ENCODE data around the gene HOMER2.

The HOMER2 gene

DNA sequence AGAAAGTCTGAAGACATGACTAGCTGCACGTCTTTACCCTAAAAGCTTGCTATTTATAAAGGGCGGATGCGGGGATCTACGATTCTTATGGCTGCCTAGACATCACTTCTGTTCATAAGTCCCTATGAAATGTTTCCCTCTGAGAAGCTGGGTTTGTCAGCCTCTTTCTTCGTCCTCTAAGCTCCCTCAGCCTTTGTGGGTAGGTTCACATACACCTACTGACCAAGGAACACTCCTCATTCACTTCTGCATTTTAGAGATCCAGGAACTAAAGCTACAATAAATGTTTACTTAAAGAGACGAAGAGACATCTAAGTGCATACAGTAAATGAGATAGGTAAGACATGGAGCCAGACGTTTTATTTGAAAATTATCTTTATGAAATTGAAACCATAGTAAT lies 16.8 kb upstream of the HOMER2 start:
- Histone ChIP-seq H3K9me3 (ENCODE audit: insufficient read depth, low read depth, low read length) (no peaks in the 10 kb centered on the region), H3K9me2 (replicated peaks; ENCODE audit: low read depth, low read length) (no peaks in the 10 kb centered on the region), H3K79me2 (ENCODE audit: insufficient read depth, low read length) (no peaks in the 10 kb centered on the region), H3F3A (ENCODE audit: low read depth) (no peaks in the 10 kb centered on the region), H3K4me3 (ENCODE audit: low read length, poor library complexity, severe bottlenecking) (no peak overlapping the region), H3K36me3 (ENCODE audit: insufficient read depth, low read length) (no peaks in the 10 kb centered on the region), H3K4me2 (ENCODE audit: low read depth, low read length, poor library complexity, severe bottlenecking) (no peak overlapping the region), H4K20me1 (ENCODE audit: insufficient read depth, low read length, poor library complexity, severe bottlenecking) (no peaks in the 10 kb centered on the region), H3K4me1 (ENCODE audit: insufficient read depth, low read length, poor library complexity, severe bottlenecking) (no peaks in the 10 kb centered on the region), H2AFZ (ENCODE audit: low read length) (no peak overlapping the region), H3K27me3 (ENCODE audit: insufficient read depth, low read length, poor library complexity, severe bottlenecking) (no peaks in the 10 kb centered on the region), H3K9ac (ENCODE audit: low read depth, low read length, poor library complexity, severe bottlenecking) (no peak overlapping the region)
- TF ChIP-seq, protein P1, sequence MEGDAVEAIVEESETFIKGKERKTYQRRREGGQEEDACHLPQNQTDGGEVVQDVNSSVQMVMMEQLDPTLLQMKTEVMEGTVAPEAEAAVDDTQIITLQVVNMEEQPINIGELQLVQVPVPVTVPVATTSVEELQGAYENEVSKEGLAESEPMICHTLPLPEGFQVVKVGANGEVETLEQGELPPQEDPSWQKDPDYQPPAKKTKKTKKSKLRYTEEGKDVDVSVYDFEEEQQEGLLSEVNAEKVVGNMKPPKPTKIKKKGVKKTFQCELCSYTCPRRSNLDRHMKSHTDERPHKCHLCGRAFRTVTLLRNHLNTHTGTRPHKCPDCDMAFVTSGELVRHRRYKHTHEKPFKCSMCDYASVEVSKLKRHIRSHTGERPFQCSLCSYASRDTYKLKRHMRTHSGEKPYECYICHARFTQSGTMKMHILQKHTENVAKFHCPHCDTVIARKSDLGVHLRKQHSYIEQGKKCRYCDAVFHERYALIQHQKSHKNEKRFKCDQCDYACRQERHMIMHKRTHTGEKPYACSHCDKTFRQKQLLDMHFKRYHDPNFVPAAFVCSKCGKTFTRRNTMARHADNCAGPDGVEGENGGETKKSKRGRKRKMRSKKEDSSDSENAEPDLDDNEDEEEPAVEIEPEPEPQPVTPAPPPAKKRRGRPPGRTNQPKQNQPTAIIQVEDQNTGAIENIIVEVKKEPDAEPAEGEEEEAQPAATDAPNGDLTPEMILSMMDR (conservative IDR thresholded peaks at IDR 0.05; ENCODE audit: low read length) = no peak
- no peak for TF ChIP-seq EZH2phosphoT487 (IDR thresholded peaks at IDR 0.05; ENCODE audit: borderline replicate concordance)

DNA sequence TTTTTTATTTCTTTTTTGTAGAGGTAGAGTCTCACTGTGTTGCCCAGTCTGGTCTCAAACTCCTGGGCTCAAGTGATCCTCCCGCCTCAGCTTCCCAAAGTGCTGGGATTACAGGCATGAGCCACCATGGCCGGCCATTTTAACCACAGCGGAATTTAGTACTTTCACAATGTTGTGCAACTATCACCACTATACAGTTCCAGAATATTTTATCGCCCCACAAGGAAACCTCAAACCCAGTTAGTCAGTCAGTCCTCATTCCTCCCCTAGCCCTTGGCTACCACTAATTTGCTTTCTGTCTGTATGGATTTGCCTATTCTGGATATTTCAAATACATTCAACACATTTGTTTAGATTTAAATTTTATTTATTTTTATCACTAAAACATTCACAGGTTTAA lies 15.5 kb upstream of the HOMER2 start:
- no peaks in the 10 kb centered on the region for H3K9me3 ChIP-seq (ENCODE audit: insufficient read depth, low read depth, low read length)
- H3K36me3 ChIP-seq (ENCODE audit: insufficient read depth, low read length) = no peaks in the 10 kb centered on the region
- no peaks in the 10 kb centered on the region for H4K20me1 ChIP-seq (ENCODE audit: insufficient read depth, low read length, poor library complexity, severe bottlenecking)
- H3K9ac ChIP-seq (ENCODE audit: low read depth, low read length, poor library complexity, severe bottlenecking) = no peak overlapping the region
- no peaks in the 10 kb centered on the region for H3K79me2 ChIP-seq (ENCODE audit: insufficient read depth, low read length)
- no peak overlapping the region for H3K4me3 ChIP-seq (ENCODE audit: low read length, poor library complexity, severe bottlenecking)
- no peaks in the 10 kb centered on the region for H3K9me2 ChIP-seq (replicated peaks; ENCODE audit: low read depth, low read length)
- H3K4me1 ChIP-seq (ENCODE audit: insufficient read depth, low read length, poor library complexity, severe bottlenecking) = no peaks in the 10 kb centered on the region
- no peaks in the 10 kb centered on the region for H3K27me3 ChIP-seq (ENCODE audit: insufficient read depth, low read length, poor library complexity, severe bottlenecking)
- no peak overlapping the region for H3K4me2 ChIP-seq (ENCODE audit: low read depth, low read length, poor library complexity, severe bottlenecking)
- no peak overlapping the region for H2AFZ ChIP-seq (ENCODE audit: low read length)
- TF ChIP-seq, protein P1 (conservative IDR thresholded peaks at IDR 0.05; ENCODE audit: low read length) = no peak
- TF ChIP-seq EZH2phosphoT487 (IDR thresholded peaks at IDR 0.05; ENCODE audit: borderline replicate concordance) = no peak
- no peaks in the 10 kb centered on the region for H3F3A ChIP-seq (ENCODE audit: low read depth)

DNA sequence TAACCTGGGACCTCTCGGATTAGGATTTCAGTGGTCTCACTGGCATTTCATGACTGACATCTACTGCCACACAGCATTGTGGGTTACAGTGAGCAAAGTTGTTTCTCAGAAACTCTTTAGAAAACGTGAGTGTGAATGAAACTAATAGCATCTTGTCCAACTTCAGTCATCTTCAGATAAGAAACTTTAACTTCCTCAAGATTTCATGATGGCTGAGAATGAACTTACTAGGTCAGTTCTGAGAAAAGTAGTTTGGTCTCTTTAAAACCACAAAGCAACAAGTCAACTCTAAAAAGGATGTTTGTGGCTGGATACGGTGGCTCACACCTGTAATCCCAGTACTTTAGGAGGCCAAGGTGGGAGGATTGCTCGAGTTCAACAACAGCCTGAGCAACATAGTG lies 14.2 kb upstream of the HOMER2 start:
- H2AFZ ChIP-seq (ENCODE audit: low read length) = no peak overlapping the region
- H3K9ac ChIP-seq (ENCODE audit: low read depth, low read length, poor library complexity, severe bottlenecking) = no peak overlapping the region
- TF ChIP-seq, protein P1 (conservative IDR thresholded peaks at IDR 0.05; ENCODE audit: low read length) = no peak
- TF ChIP-seq EZH2phosphoT487 (IDR thresholded peaks at IDR 0.05; ENCODE audit: borderline replicate concordance) = no peak
- H3K27me3 ChIP-seq (ENCODE audit: insufficient read depth, low read length, poor library complexity, severe bottlenecking) = no peaks in the 10 kb centered on the region
- H3K36me3 ChIP-seq (ENCODE audit: insufficient read depth, low read length) = no peaks in the 10 kb centered on the region
- no peaks in the 10 kb centered on the region for H3K9me3 ChIP-seq (ENCODE audit: insufficient read depth, low read depth, low read length)
- H3K9me2 ChIP-seq (replicated peaks; ENCODE audit: low read depth, low read length) = no peaks in the 10 kb centered on the region
- H3K4me1 ChIP-seq (ENCODE audit: insufficient read depth, low read length, poor library complexity, severe bottlenecking) = no peaks in the 10 kb centered on the region
- no peaks in the 10 kb centered on the region for H3K79me2 ChIP-seq (ENCODE audit: insufficient read depth, low read length)
- no peak overlapping the region for H3K4me3 ChIP-seq (ENCODE audit: low read length, poor library complexity, severe bottlenecking)
- H3F3A ChIP-seq (ENCODE audit: low read depth) = no peaks in the 10 kb centered on the region
- H4K20me1 ChIP-seq (ENCODE audit: insufficient read depth, low read length, poor library complexity, severe bottlenecking) = no peaks in the 10 kb centered on the region
- no peak overlapping the region for H3K4me2 ChIP-seq (ENCODE audit: low read depth, low read length, poor library complexity, severe bottlenecking)

Data from Loucy (cell line).